ENCODE results near the gene SPTAN1.

Gene SPTAN1

GRCh38 chr9:128512820-128513219 lies 39.6 kb upstream of the SPTAN1 start:
- peak overlapping the region; percentile 66 for H3K4me2 ChIP-seq (ENCODE audit: low read depth, low read length, poor library complexity, severe bottlenecking)
- peaks cover 12% of the 10 kb centered on the region; the same call in 1 of the 2 replicates for H3K79me2 ChIP-seq (ENCODE audit: insufficient read depth, low read length)
- no peaks in the 10 kb centered on the region for H3K27me3 ChIP-seq (ENCODE audit: insufficient read depth, low read length, poor library complexity, severe bottlenecking)
- H3K4me3 ChIP-seq (ENCODE audit: low read length, poor library complexity, severe bottlenecking) = no peak overlapping the region
- no peak overlapping the region for H2AFZ ChIP-seq (ENCODE audit: low read length)
- H3K9me2 ChIP-seq (replicated peaks; ENCODE audit: low read depth, low read length) = no peaks in the 10 kb centered on the region
- peaks cover 34% of the 10 kb centered on the region; the same call in 1 of the 2 replicates for H3K36me3 ChIP-seq (ENCODE audit: insufficient read depth, low read length)
- no peak for TF ChIP-seq EZH2phosphoT487 (IDR thresholded peaks at IDR 0.05; ENCODE audit: borderline replicate concordance)
- TF ChIP-seq, protein P1, sequence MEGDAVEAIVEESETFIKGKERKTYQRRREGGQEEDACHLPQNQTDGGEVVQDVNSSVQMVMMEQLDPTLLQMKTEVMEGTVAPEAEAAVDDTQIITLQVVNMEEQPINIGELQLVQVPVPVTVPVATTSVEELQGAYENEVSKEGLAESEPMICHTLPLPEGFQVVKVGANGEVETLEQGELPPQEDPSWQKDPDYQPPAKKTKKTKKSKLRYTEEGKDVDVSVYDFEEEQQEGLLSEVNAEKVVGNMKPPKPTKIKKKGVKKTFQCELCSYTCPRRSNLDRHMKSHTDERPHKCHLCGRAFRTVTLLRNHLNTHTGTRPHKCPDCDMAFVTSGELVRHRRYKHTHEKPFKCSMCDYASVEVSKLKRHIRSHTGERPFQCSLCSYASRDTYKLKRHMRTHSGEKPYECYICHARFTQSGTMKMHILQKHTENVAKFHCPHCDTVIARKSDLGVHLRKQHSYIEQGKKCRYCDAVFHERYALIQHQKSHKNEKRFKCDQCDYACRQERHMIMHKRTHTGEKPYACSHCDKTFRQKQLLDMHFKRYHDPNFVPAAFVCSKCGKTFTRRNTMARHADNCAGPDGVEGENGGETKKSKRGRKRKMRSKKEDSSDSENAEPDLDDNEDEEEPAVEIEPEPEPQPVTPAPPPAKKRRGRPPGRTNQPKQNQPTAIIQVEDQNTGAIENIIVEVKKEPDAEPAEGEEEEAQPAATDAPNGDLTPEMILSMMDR (conservative IDR thresholded peaks at IDR 0.05; ENCODE audit: low read length) = no peak
- no peaks in the 10 kb centered on the region for H3K9me3 ChIP-seq (ENCODE audit: insufficient read depth, low read depth, low read length)
- H3K4me1 ChIP-seq (ENCODE audit: insufficient read depth, low read length, poor library complexity, severe bottlenecking) = peaks cover 22% of the 10 kb centered on the region
- peaks cover 6% of the 10 kb centered on the region for H4K20me1 ChIP-seq (ENCODE audit: insufficient read depth, low read length, poor library complexity, severe bottlenecking)
- no peaks in the 10 kb centered on the region for H3F3A ChIP-seq (ENCODE audit: low read depth)
- H3K9ac ChIP-seq (ENCODE audit: low read depth, low read length, poor library complexity, severe bottlenecking) = no peak overlapping the region

GRCh38 chr9:128521956-128522355 lies 30.4 kb upstream of the SPTAN1 start:
- Histone ChIP-seq H3F3A (ENCODE audit: low read depth) (no peaks in the 10 kb centered on the region), H3K9me2 (replicated peaks; ENCODE audit: low read depth, low read length) (no peaks in the 10 kb centered on the region), H3K4me2 (ENCODE audit: low read depth, low read length, poor library complexity, severe bottlenecking) (no peak overlapping the region), H3K27me3 (ENCODE audit: insufficient read depth, low read length, poor library complexity, severe bottlenecking) (no peaks in the 10 kb centered on the region), H3K4me1 (ENCODE audit: insufficient read depth, low read length, poor library complexity, severe bottlenecking) (no peaks in the 10 kb centered on the region), H3K4me3 (ENCODE audit: low read length, poor library complexity, severe bottlenecking) (no peak overlapping the region), H3K9ac (ENCODE audit: low read depth, low read length, poor library complexity, severe bottlenecking) (no peak overlapping the region), H3K9me3 (ENCODE audit: insufficient read depth, low read depth, low read length) (no peaks in the 10 kb centered on the region), H4K20me1 (ENCODE audit: insufficient read depth, low read length, poor library complexity, severe bottlenecking) (no peaks in the 10 kb centered on the region), H2AFZ (ENCODE audit: low read length) (no peak overlapping the region), H3K79me2 (ENCODE audit: insufficient read depth, low read length) (no peaks in the 10 kb centered on the region), H3K36me3 (ENCODE audit: insufficient read depth, low read length) (peaks cover 57% of the 10 kb centered on the region; the same call in 1 of the 2 replicates)
- TF ChIP-seq, protein P1 (conservative IDR thresholded peaks at IDR 0.05; ENCODE audit: low read length) = no peak
- TF ChIP-seq EZH2phosphoT487 (IDR thresholded peaks at IDR 0.05; ENCODE audit: borderline replicate concordance) = no peak

DNA sequence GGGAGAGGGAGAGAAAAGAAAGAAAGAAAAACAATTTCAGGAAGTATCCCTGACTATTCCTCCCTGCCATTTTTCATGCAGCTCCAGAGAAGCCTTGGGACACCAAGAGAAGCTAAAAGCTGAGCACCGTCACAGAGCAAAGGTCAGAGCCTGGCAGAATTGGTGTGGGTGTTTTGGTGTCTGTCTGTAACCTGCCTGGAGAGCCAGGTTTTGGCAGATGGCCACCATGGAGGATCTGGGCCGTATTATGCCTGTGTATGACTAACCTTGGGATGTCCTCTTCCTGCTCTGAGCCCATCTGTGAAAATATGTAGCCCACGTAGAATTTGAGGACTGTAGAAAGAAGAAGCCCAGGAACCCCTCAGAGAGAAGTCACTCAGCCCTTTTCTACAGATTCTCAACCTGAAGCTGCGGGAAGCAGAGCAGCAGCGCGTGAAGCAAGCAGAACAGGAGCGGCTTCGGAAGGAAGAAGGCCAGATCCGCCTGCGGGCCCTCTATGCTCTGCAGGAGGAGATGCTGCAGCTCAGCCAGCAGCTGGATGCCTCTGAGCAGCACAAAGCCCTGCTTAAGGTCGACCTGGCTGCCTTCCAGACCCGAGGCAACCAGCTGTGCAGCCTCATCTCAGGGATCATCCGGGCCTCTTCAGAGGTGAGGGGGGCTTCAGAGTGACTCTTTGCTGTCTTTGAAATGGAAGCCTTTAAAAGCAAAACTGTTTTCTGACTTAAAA lies 29.0 kb upstream of the SPTAN1 start:
- no peaks in the 10 kb centered on the region for H3K9me3 ChIP-seq (ENCODE audit: insufficient read depth, low read depth, low read length)
- H2AFZ ChIP-seq (ENCODE audit: low read length) = no peak overlapping the region
- H3K9ac ChIP-seq (ENCODE audit: low read depth, low read length, poor library complexity, severe bottlenecking) = no peak overlapping the region
- H3K79me2 ChIP-seq (ENCODE audit: insufficient read depth, low read length) = no peaks in the 10 kb centered on the region
- H3K36me3 ChIP-seq (ENCODE audit: insufficient read depth, low read length) = peaks cover 53% of the 10 kb centered on the region; the same call in 1 of the 2 replicates
- TF ChIP-seq EZH2phosphoT487 (IDR thresholded peaks at IDR 0.05; ENCODE audit: borderline replicate concordance) = no peak
- TF ChIP-seq, protein P1 (conservative IDR thresholded peaks at IDR 0.05; ENCODE audit: low read length) = no peak
- no peaks in the 10 kb centered on the region for H3K9me2 ChIP-seq (replicated peaks; ENCODE audit: low read depth, low read length)
- H3K4me3 ChIP-seq (ENCODE audit: low read length, poor library complexity, severe bottlenecking) = no peak overlapping the region
- H3K4me1 ChIP-seq (ENCODE audit: insufficient read depth, low read length, poor library complexity, severe bottlenecking) = no peaks in the 10 kb centered on the region
- H4K20me1 ChIP-seq (ENCODE audit: insufficient read depth, low read length, poor library complexity, severe bottlenecking) = no peaks in the 10 kb centered on the region
- no peak overlapping the region for H3K4me2 ChIP-seq (ENCODE audit: low read depth, low read length, poor library complexity, severe bottlenecking)
- H3F3A ChIP-seq (ENCODE audit: low read depth) = no peaks in the 10 kb centered on the region
- no peaks in the 10 kb centered on the region for H3K27me3 ChIP-seq (ENCODE audit: insufficient read depth, low read length, poor library complexity, severe bottlenecking)

All from Loucy (cell line).